NCI-H2196 (cell line): ENCODE measurements around the gene PKDCC.

Experiments used
- DNase-seq: peaks from one replicate; lab custom pipeline; 2025; ENCODE audit not compliant: unreplicated experiment; lab: John Stamatoyannopoulos, UW

PKDCC gene

GRCh38 chr2:42049221-42050009, 1.6 kb downstream of the PKDCC start:
- no peak for DNase-seq

GRCh38 chr2:42050010-42050702, 2.3 kb downstream of the PKDCC start:
- no peak for DNase-seq

- no peak for DNase-seq
Observed at GRCh38 chr2:42050703-42051542, 3.1 kb downstream of the PKDCC start.

GRCh38 chr2:42051543-42052235, 3.9 kb downstream of the PKDCC start:
- DNase-seq: no peak

- no peak for DNase-seq
Observed at GRCh38 chr2:42052702-42053481, 5.1 kb downstream of the PKDCC start.

- no peak for DNase-seq
Observed at GRCh38 chr2:42053482-42053790, 5.6 kb downstream of the PKDCC start.

GRCh38 chr2:42053791-42054701, 6.2 kb downstream of the PKDCC start:
- DNase-seq: no peak

- no peak for DNase-seq
Observed at GRCh38 chr2:42054714-42055430, 7.1 kb downstream of the PKDCC start.

GRCh38 chr2:42055573-42056514, 8.0 kb downstream of the PKDCC start:
- DNase-seq: no peak

- no peak for DNase-seq
Observed at GRCh38 chr2:42057159-42057901, 9.5 kb downstream of the PKDCC start.

- no peak for DNase-seq
Observed at GRCh38 chr2:42057902-42058450, 10.2 kb downstream of the PKDCC start.

GRCh38 chr2:42059261-42059898, 11.6 kb downstream of the PKDCC start:
- no peak for DNase-seq

GRCh38 chr2:42060028-42060427, 12.2 kb downstream of the PKDCC start:
- no peak for DNase-seq

GRCh38 chr2:42060718-42061619, 13.1 kb downstream of the PKDCC start:
- no peak for DNase-seq

- no peak for DNase-seq
Observed at GRCh38 chr2:42061839-42062238, 14.0 kb downstream of the PKDCC start.
